Neural crest cell (in vitro differentiated cells): Measurements from ENCODE around the gene TNNI3K. TPM values are rescaled to one million over a fixed set of nuclear protein-coding genes. Genes with fewer than 3 reads are reported as not detected.

Experiments
- DNase-seq: peaks from one replicate; pipeline ENCODE4 v3.0.0; 2021; ENCODE audit warnings: low read depth, mixed read lengths, low spot score
- H3K27ac Mint-ChIP-seq: one replicate; pipeline ENCODE4 v1.8.0; 2021; ENCODE audit warnings: mild to moderate bottlenecking, mixed read lengths; ENCODE audit not compliant: unreplicated experiment
- H3K27me3 Mint-ChIP-seq: 2 replicates; pipeline ENCODE4 v1.8.0; 2021; ENCODE audit warnings: low read depth, mild to moderate bottlenecking, mixed read lengths
- H3K36me3 Mint-ChIP-seq: 2 replicates; pipeline ENCODE4 v1.8.0; 2021; ENCODE audit warnings: low read depth, mild to moderate bottlenecking, mixed read lengths
- H3K4me1 Mint-ChIP-seq: 2 replicates; pipeline ENCODE4 v1.8.0; 2021; ENCODE audit warnings: mixed read lengths
- H3K4me3 Mint-ChIP-seq: one replicate; pipeline ENCODE4 v1.8.0; 2021; ENCODE audit warnings: mild to moderate bottlenecking, mixed read lengths
- H3K9me3 Mint-ChIP-seq: 2 replicates; pipeline ENCODE4 v1.8.0; 2021; ENCODE audit warnings: mixed read lengths
- total RNA-seq: library from RNA; stranded (reverse); gene quantifications from 2 replicates; pipeline ENCODE4 v1.2.1, GENCODE V29; 2021
- TF ChIP-seq, protein P1 (sequence below): fragments of 200-600 bp; sonication (generic); conservative IDR thresholded peaks from 2 replicates; pipeline ENCODE4 v1.5.0; 2021; ENCODE audit warnings: antibody characterized with exemption, mild to moderate bottlenecking

The TNNI3K gene
- total RNA-seq, 1 donor from 2014 or later, result 1.4 TPM

DNA sequence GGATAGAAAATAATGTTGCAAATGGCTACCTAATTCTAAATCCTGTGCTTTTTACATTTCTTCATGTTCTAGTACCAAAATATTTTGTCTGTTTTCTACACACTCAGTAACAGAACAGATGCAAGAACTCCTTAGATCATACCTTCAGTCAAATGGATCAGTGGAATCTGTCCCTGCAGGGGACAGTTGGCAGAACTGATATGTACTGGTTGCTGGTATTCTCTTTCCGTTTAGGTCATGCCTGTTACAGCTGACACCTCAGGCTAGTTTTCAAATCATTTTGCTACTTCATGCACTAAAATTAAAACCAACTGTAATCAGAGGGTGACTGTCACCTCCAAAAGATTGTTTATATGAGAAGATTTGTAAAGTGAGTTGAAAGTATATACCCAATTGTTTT, 109.2 kb downstream of the TNNI3K start:
- no peaks in the 10 kb centered on the region for H3K9me3 Mint-ChIP-seq
- TF ChIP-seq, protein P1, sequence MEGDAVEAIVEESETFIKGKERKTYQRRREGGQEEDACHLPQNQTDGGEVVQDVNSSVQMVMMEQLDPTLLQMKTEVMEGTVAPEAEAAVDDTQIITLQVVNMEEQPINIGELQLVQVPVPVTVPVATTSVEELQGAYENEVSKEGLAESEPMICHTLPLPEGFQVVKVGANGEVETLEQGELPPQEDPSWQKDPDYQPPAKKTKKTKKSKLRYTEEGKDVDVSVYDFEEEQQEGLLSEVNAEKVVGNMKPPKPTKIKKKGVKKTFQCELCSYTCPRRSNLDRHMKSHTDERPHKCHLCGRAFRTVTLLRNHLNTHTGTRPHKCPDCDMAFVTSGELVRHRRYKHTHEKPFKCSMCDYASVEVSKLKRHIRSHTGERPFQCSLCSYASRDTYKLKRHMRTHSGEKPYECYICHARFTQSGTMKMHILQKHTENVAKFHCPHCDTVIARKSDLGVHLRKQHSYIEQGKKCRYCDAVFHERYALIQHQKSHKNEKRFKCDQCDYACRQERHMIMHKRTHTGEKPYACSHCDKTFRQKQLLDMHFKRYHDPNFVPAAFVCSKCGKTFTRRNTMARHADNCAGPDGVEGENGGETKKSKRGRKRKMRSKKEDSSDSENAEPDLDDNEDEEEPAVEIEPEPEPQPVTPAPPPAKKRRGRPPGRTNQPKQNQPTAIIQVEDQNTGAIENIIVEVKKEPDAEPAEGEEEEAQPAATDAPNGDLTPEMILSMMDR, result no peak
- no peak overlapping the region for H3K27ac Mint-ChIP-seq
- H3K4me3 Mint-ChIP-seq, result no peak overlapping the region
- DNase-seq, result no peak
- peaks cover 35% of the 10 kb centered on the region for H3K4me1 Mint-ChIP-seq
- H3K36me3 Mint-ChIP-seq, result no peaks in the 10 kb centered on the region
- H3K27me3 Mint-ChIP-seq, result no peaks in the 10 kb centered on the region

DNA sequence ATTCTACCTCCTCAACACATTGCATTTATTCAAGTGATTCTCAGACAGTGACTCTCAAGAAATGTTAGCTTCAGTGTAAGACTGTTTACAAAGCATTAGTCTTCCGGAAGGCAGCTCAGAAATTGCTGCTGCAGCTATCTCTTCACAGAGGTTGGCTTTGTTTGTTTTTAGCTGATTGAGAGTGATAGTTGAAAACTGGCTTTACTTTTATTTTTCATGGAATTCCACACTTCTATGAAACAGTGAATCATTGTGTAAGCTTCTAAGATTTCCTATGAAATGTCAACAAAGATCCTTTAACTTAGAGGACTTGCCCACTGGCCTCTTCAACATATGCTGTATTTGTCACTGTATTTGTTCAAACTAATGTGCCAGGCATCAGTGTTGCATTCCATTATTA, 121.3 kb downstream of the TNNI3K start:
- peaks cover 2% of the 10 kb centered on the region for H3K36me3 Mint-ChIP-seq
- H3K4me1 Mint-ChIP-seq, result peaks cover 35% of the 10 kb centered on the region
- H3K4me3 Mint-ChIP-seq, result peak overlapping the region; percentile 29
- TF ChIP-seq, protein P1, result no peak
- no peak overlapping the region for H3K27ac Mint-ChIP-seq
- no peaks in the 10 kb centered on the region for H3K9me3 Mint-ChIP-seq
- DNase-seq, result no peak
- H3K27me3 Mint-ChIP-seq, result no peaks in the 10 kb centered on the region

DNA sequence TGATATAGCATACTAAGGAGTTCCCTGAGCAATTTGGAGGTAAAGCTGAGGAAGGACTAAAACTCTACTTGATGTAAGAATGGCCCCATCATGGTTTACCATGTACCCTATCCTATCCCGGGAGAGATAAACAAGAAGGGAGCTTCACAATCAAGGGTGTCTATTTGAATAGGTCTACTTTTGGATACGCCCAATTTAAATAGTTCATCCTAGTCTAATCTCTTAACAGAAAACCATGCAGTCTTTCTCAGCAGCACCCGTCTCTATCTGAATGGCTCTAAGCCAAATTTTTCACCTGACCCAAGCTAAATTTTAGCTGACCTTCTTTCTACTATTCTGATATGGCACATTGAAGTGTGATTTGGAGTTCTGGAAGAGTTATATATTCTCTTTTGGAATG, 122.0 kb downstream of the TNNI3K start:
- H3K4me1 Mint-ChIP-seq, result peaks cover 35% of the 10 kb centered on the region
- H3K27ac Mint-ChIP-seq, result peak overlapping the region; percentile 4
- no peak overlapping the region for H3K4me3 Mint-ChIP-seq
- H3K9me3 Mint-ChIP-seq, result no peaks in the 10 kb centered on the region
- no peaks in the 10 kb centered on the region for H3K36me3 Mint-ChIP-seq
- no peak for DNase-seq
- TF ChIP-seq, protein P1, result no peak
- H3K27me3 Mint-ChIP-seq, result no peaks in the 10 kb centered on the region

DNA sequence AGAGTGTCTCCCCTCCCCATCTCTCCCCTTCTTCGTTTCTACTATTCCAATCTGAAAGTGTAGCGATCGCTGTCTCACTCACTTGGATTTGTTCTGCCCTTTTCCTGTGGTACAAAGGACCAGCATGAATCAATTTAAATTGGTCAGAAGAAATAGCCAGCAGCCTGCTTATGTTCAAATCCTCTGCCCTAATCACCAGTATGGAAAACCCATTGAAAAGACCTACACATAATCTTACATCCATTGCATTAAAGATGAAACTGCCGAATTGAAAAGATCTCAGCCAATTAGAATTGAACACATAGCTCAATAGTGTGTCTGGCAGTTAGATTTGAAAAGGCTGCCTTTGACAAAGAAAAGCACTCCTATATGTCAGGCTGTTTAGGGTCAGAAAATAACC, 122.6 kb downstream of the TNNI3K start:
- no peaks in the 10 kb centered on the region for H3K9me3 Mint-ChIP-seq
- no peak for DNase-seq
- H3K27me3 Mint-ChIP-seq, result no peaks in the 10 kb centered on the region
- TF ChIP-seq, protein P1, result no peak
- peak overlapping the region; percentile 88 for H3K27ac Mint-ChIP-seq
- H3K36me3 Mint-ChIP-seq, result no peaks in the 10 kb centered on the region
- peak overlapping the region; percentile 17 for H3K4me3 Mint-ChIP-seq
- peaks cover 35% of the 10 kb centered on the region for H3K4me1 Mint-ChIP-seq

DNA sequence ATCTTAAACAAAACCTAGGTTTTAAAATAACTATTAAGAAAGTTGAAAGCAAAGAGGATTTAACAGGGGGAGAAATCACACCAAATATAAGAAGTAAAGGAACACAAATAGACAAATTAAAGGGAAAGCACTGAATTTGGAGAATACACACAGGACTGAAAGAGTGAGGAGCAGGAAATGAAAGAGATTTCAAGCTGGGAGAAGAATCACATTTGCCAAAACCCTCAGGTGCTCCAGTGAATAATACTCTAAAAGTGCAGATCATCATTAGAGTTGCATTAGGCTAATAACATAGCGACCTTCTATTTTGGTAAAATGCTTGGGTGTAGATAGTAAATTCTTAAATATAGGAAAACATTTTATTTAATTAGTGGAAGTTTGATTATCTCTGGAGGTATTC, 127.5 kb downstream of the TNNI3K start:
- peak overlapping the region; percentile 3 for H3K27ac Mint-ChIP-seq
- DNase-seq, result no peak
- no peaks in the 10 kb centered on the region for H3K36me3 Mint-ChIP-seq
- H3K4me1 Mint-ChIP-seq, result peaks cover 13% of the 10 kb centered on the region
- TF ChIP-seq, protein P1, result no peak
- H3K4me3 Mint-ChIP-seq, result no peak overlapping the region
- no peaks in the 10 kb centered on the region for H3K9me3 Mint-ChIP-seq
- H3K27me3 Mint-ChIP-seq, result no peaks in the 10 kb centered on the region

DNA sequence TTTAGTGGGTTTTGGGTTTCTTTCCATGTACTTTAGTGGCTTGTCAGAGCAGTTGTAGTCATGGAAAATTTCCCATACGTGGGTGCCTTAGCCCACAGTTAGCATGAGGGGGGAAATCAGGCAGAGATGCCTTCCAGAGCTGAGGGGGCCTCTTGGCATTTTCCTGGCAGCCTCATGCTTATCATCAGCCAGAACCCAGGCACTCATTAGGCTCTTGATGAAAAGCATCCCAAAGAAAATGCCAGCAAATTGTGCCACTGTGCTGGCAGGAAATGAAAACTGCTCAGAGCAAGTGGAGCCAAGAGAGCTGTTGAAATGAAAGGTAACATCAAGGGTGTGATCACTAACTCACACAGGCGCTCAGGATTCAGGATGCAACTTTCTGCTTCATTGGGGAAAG, 128.0 kb downstream of the TNNI3K start:
- no peak overlapping the region for H3K4me3 Mint-ChIP-seq
- TF ChIP-seq, protein P1, result no peak
- DNase-seq, result no peak
- H3K9me3 Mint-ChIP-seq, result no peaks in the 10 kb centered on the region
- H3K27me3 Mint-ChIP-seq, result no peaks in the 10 kb centered on the region
- H3K4me1 Mint-ChIP-seq, result peaks cover 8% of the 10 kb centered on the region
- no peaks in the 10 kb centered on the region for H3K36me3 Mint-ChIP-seq
- H3K27ac Mint-ChIP-seq, result no peak overlapping the region
